AG09319 (cell line): ENCODE results near the gene RHBDD1.
A peak's percentile ranks its signal among the peaks of the same experiment; 100 is the strongest.

Experiments
- DNase-seq: peaks from one replicate; pipeline ENCODE4 v3.0.0-alpha.2; 2010; ENCODE audit warnings: low read depth; ENCODE audit errors: extremely low read depth
- CTCF ChIP-seq: IDR thresholded peaks from 2 replicates; pipeline ENCODE4 v1.5.1; 2011; ENCODE audit warnings: low read depth, mild to moderate bottlenecking, inconsistent platforms, low read length, moderate library complexity

RHBDD1 gene

GRCh38 chr2:226799976-226800940 is 35.6 kb upstream of the RHBDD1 start:
- no peak for DNase-seq

GRCh38 chr2:226800941-226801784 is 34.7 kb upstream of the RHBDD1 start:
- no peak for TF ChIP-seq CTCF
- DNase-seq = no peak

More at GRCh38 chr2:226799976-226800940, 35.6 kb upstream of the RHBDD1 start:
- no peak for TF ChIP-seq CTCF

DNA sequence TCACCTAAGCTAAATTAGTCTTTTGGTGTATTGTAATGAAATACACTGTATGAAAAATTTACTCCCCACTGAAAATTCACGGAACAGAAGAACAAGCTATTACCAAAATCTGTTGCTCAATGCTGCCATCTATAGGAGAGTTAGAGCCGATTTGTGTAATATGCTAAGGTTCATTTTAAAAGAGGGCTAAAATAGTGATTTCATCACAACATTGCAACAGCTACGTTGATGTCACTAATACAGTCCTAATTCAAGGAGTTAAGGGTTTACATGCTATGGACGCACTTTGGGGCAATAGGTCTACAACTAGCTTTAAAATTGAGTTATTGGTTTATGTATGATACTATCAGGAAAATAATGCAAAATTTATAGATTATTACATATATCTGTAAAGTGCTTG is 33.3 kb upstream of the RHBDD1 start:
- peak; percentile 73 for DNase-seq

DNA sequence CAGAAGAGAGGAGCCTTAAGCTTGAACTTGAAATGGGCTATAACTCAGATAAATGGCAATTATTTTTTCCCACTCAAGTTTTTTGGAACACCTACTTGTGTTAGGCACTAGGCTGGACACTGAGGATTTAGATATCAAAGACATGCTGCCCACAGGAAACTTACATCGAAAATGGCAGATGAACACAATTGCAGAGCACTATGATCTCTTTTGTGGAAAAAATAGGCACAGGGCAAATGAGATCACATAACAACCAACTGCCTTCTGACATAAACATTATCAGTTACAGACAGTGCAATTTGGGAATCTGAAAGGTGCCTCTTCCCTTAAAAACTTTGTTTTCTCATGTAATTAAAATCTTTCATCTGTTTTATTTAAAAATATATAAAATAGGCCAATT is 32.4 kb upstream of the RHBDD1 start:
- no peak for TF ChIP-seq CTCF
- DNase-seq = no peak

More for the DNA sequence above, 33.3 kb upstream of the RHBDD1 start:
- TF ChIP-seq CTCF = peak; percentile 68

DNA sequence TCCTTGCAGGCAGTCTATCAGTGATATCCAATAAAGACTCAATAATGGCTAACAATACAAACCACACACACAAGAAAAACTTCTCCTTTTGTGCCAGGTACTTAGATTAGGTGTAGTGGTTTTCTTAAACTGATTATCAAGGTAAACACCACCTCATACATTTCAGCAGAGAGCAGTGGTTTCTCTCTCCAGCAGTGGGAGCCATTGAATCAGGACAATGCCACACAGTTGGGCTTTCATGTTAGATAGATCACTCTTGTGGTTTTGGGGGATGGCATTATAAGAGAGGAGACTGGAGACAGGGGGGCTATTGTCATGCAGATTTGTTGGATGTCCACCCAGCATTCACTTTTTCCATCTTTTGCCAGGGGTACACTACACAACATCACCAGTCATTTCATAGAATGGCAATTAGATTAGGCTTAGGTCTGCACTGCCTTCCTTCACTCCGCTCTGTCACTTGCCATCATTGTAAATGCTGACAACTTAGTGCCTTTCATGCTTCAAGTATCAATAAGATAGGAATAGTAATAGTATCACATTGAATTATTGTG is 22.6 kb upstream of the RHBDD1 start:
- TF ChIP-seq CTCF = peak; percentile 55
- DNase-seq = no peak

GRCh38 chr2:226818930-226819329 is 16.9 kb upstream of the RHBDD1 start:
- TF ChIP-seq CTCF = no peak
- no peak for DNase-seq

GRCh38 chr2:226825056-226825455 is 10.8 kb upstream of the RHBDD1 start:
- no peak for DNase-seq
- TF ChIP-seq CTCF = no peak
